NCI-H446 treated with DMSO at 0.1 percent for 48 hours (cell line): ENCODE measurements around the gene TXNDC16.

Source experiments
- DNase-seq: peaks from one replicate; lab custom pipeline; 2025; lab: John Stamatoyannopoulos, UW

TXNDC16 gene

GRCh38 chr14:52455291-52456088 lies 96.8 kb downstream of the TXNDC16 start:
- DNase-seq: no peak

- DNase-seq: no peak
Measured at GRCh38 chr14:52447236-52447635, 105.1 kb downstream of the TXNDC16 start.

GRCh38 chr14:52446355-52446754 lies 106.0 kb downstream of the TXNDC16 start:
- no peak for DNase-seq

- DNase-seq: no peak
Measured at GRCh38 chr14:52443506-52443905, 108.8 kb downstream of the TXNDC16 start.

- no peak for DNase-seq
Measured at GRCh38 chr14:52442602-52443001, 109.7 kb downstream of the TXNDC16 start.

- DNase-seq: no peak
Measured at GRCh38 chr14:52442166-52442565, 110.1 kb downstream of the TXNDC16 start.

- DNase-seq: no peak
Measured at GRCh38 chr14:52439476-52439875, 112.8 kb downstream of the TXNDC16 start.

- DNase-seq: no peak
Measured at GRCh38 chr14:52434955-52435354, 117.3 kb downstream of the TXNDC16 start.

- no peak for DNase-seq
Measured at GRCh38 chr14:52430474-52430873, 121.8 kb downstream of the TXNDC16 start.

GRCh38 chr14:52429451-52429850 lies 122.9 kb downstream of the TXNDC16 start:
- DNase-seq: no peak

- no peak for DNase-seq
Measured at GRCh38 chr14:52427460-52427859, 124.8 kb downstream of the TXNDC16 start.

GRCh38 chr14:52422650-52423356 lies 129.5 kb downstream of the TXNDC16 start:
- DNase-seq: no peak

- DNase-seq: no peak
Measured at GRCh38 chr14:52417139-52417538, 135.2 kb downstream of the TXNDC16 start.

- no peak for DNase-seq
Measured at GRCh38 chr14:52413729-52414408, 138.4 kb downstream of the TXNDC16 start.

GRCh38 chr14:52412426-52412825 lies 139.9 kb downstream of the TXNDC16 start:
- DNase-seq: no peak

GRCh38 chr14:52405314-52405713 lies 147.0 kb downstream of the TXNDC16 start:
- no peak for DNase-seq

- no peak for DNase-seq
Measured at GRCh38 chr14:52402812-52403526, 149.3 kb downstream of the TXNDC16 start.

- DNase-seq: no peak
Measured at GRCh38 chr14:52400846-52401245, 151.5 kb downstream of the TXNDC16 start.

GRCh38 chr14:52399921-52400595 lies 152.2 kb downstream of the TXNDC16 start:
- no peak for DNase-seq

GRCh38 chr14:52399104-52399503 lies 153.2 kb downstream of the TXNDC16 start:
- no peak for DNase-seq

- DNase-seq: no peak
Measured at GRCh38 chr14:52397844-52398243, 154.5 kb downstream of the TXNDC16 start.

GRCh38 chr14:52395728-52396127 lies 156.6 kb downstream of the TXNDC16 start:
- no peak for DNase-seq
